K562 treated with DMSO at 1 percent for 24 hours (cell line): ENCODE measurements around the gene SPOPL. TPM values are rescaled to one million over a fixed set of nuclear protein-coding genes. Genes with fewer than 3 reads are reported as not detected.

ENCODE experiments used
- total RNA-seq: library from RNA; unstranded; fragments of 300-600 nt; gene quantifications from 2 replicates; pipeline ENCODE4 v1.2.3, GENCODE V29; 2022; ENCODE audit warnings: low read depth; ENCODE audit not compliant: insufficient read depth

Gene SPOPL
- total RNA-seq, result 0.83 and 3.1 TPM in 2 replicates

DNA sequence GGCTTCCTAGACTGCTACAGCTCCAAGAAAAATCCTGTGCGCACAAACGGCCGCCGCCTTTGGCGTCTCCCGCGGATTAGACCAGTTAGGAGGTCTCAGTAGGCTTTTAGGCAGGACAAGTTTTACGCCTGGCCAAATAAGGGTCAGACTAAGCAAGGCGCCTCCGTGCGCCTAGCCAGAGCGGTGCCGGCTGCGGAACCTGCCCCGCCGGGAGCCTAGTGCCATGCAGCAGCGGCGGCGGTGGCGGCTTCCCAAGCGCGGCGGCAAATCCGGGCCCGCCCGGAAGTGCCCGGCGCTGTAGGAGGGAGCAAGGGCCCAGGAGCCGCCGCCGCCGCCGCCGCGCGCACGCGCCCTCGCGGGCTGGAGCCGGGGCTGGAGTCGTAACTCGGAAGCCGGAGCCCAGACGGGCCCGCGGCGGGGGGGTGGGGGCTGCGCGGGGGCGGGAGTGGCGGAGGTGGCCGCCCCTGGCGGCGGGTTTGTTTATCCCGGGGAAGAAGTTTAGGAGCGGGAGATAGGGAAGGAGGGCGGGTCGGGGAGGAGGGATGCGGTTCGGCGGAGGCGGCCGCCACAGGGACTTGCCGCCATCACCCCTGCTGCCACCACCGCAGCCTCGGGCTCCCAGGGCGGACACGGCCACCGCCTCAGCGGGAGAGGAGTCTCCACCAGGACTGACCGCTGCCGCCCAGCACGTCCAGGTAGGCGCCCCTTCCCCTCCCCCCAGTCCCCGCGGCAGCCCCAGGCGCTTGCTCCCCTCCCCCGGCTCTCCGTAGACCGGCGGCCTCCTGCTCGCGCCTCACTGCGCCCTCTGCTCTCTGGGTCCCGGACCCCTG lies at the start of gene SPOPL:
SPOPL (plus strand) TSS at position 346 of the 830 bp plus-strand sequence. CDS start 48,447 bp downstream, outside the sequence.

